HEK293T (cell line): ENCODE results near the gene EZR.

ENCODE experiments used
- BHLHE40 ChIP-seq: fragments of 450-650 bp; IDR thresholded peaks from 2 replicates; pipeline ENCODE4 v1.6.1; 2016; ENCODE audit warnings: mild to moderate bottlenecking, moderate library complexity, borderline replicate concordance
- CTBP1 ChIP-seq: fragments of 450-650 bp; IDR thresholded peaks from 2 replicates; pipeline ENCODE4 v1.6.1; 2016; ENCODE audit warnings: borderline replicate concordance
- FOXA1 ChIP-seq: fragments of 450-650 bp; IDR thresholded peaks from 2 replicates; pipeline ENCODE4 v1.6.1; 2016; ENCODE audit warnings: mild to moderate bottlenecking
- HDGF ChIP-seq: fragments of 450-650 bp; IDR thresholded peaks from 2 replicates; pipeline ENCODE4 v1.6.1; 2017; ENCODE audit warnings: antibody characterized with exemption, borderline replicate concordance
- SP1 ChIP-seq: fragments of 450-650 bp; IDR thresholded peaks from 2 replicates; pipeline ENCODE4 v1.6.1; 2017
- TARDBP ChIP-seq: fragments of 450-650 bp; IDR thresholded peaks from 2 replicates; pipeline ENCODE4 v1.6.1; 2016
- ZNF384 ChIP-seq: fragments of 450-650 bp; IDR thresholded peaks from 2 replicates; pipeline ENCODE4 v1.6.1; 2016

DNA sequence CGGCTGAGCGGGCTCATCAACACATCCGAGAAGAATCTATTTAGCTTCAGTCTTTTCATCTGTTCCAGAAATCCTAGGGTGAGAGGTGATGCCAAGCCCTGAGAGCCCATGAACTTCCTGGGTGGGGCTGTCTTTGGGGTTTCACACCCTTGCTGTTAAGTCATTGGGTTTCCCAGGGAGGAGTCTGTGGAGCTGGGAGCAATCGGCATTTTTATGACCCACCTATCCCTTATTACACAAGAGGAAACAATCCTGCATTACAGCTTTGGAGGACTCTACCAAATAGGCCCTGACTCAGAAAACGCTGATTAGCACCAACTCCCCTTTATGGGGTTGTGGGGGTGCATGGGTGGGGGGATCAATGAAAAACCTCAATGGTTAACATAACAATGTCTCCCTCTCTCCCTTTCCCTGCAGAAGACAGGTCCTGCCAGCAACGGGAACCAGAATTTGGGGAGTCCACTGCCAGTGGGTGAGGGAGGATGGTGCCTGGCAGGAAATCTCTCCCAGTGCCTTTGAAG, 46.3 kb downstream of the EZR start:
- TF ChIP-seq BHLHE40 (no peak), SP1 (no peak), ZNF384 (no peak), TARDBP (no peak), FOXA1 (no peak), HDGF (no peak), CTBP1 (no peak)
